CD4-positive, alpha-beta T cell treated with Interleukin-21 for 1 hour (primary cell): ENCODE data around the gene ITPK1.
A peak's percentile ranks its signal among the peaks of the same experiment; 100 is the strongest.
"Not testable (repeated sequence)": the region's sequence is repeated elsewhere in the genome, so short reads cannot be mapped to it uniquely, and the experiment has no call there.

ENCODE experiments used
- DNase-seq: peaks from one replicate; pipeline ENCODE4 v3.0.0-alpha.2; 2020

The ITPK1 gene

DNA sequence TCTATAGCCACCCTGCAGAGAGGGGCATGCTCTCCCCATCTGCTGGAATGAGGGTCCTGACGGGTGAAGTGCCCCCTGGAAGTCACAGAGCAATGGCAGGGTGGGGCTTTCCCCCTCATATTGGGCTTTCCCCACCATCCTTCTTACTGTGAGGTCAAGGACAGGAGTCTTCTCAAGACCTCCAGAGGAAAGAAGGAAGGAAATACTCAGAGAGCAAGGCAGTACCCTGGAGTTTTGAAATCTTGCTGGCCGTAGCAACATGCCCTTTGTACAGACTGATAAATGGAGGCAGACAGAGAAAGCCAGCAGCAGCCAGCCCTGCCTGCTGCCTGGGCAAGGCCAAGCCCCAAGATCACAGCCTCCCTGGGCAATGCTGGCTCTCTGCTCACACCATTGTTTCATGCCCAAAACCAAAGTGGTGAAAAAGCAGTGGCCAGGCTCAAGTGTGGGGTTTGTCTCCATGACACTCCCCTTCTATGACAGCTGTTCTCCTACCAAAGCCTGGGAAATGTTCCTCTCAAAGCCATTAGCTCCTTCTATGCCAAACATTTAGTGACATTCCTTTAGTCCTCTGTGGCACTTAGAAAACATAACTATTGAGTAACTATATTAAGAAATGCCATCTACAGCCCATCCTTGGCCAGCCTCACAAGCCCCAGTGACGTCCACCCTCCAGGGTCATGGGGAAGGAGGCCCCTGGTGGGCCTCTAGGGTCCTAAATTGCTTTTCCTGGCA lies 13.2 kb upstream of the ITPK1 start:
- no peak for DNase-seq

DNA sequence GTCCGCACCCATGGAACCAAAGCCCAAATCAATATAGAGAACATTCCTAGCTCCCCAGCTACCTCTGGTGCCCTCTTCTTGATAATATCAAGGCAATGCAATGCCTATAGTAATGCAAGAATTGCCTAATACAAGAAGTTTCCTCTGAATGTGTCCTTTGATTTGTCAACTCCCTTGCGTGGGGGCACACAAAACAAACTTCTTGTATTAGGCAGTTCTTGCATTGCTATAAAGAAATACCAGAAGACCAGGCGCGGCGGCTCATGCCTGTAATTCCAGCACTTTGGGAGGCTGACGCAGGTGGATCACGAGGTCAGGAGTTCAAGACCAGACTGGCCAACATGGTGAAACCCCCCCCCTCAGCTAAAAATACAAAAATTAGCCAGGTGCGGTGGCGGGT lies 10.4 kb upstream of the ITPK1 start:
- no peak for DNase-seq

DNA sequence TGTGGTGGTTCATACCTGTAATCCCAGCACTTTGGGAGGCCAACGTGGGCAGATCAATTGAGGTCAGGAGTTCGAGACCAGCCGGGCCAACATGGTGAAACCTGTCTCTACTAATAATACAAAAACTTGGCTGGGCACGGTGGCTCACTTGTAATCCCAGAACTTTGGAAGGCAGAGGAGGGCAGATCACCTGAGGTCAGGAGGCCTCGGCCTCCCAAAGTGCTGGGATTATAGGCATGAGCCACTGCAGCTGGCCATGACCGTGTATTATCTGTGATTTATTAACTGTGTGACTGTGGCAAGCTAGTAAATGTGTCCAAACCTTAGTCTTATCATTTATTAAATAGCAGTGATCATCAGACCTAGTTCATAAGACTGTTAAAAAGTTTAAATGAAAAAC lies 7.1 kb upstream of the ITPK1 start:
- no peak for DNase-seq

DNA sequence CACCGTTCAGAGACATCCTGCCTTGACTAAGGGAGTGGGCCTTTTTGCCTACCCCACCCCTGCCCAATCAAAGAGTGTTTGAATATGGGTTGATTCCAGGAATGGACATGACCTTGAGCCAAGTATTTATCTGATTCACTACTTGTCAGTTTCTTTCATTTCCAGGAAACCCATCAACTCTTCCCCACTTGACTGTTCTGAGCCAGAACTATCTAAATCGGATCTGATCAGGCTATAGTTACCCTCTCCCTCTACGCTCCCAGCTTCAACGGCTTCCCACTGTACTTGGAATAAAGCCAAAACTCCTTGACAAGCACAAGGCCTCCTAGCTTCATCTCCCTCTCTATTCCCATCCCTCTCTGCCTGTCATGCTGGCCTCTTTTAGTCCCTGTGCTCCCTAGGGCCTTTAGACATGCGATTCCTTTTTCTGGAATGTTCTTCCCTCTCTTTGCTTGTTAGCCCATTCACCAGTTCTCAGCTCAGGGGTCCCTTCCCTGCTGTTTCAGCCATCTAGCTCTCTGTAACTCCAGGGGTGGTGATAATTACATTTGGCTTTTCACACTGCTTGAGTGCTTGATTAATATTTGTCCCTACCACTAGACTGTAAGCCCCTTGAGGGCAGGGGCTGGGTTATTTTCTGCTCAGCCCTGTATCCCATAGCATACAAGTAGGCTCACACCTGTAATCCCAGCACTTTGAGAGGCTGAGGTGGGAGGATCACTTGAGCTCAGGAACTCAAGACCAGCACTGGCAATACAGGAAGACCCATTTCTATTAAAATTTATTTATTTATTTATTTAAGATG lies 5.5 kb upstream of the ITPK1 start:
- no peak for DNase-seq

DNA sequence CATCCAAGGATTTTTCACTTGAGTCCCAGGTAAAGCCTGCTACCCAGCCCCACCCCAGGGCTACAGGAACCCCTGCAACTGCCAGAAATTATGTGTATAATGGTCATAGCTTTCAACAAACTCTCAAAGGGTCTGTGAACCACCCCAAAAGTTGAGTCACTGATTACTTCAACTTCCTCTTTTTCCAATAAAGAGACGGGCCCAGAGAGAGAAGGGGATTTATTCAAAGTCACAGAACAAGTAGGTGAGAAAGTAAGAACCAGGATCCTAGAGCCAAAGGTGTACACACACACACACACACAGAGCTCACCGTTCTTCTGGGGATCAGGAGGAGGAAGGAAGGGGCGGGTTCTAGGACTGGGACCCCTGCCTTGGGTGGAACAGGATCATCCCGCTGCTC lies 4.8 kb upstream of the ITPK1 start:
- no peak for DNase-seq

DNA sequence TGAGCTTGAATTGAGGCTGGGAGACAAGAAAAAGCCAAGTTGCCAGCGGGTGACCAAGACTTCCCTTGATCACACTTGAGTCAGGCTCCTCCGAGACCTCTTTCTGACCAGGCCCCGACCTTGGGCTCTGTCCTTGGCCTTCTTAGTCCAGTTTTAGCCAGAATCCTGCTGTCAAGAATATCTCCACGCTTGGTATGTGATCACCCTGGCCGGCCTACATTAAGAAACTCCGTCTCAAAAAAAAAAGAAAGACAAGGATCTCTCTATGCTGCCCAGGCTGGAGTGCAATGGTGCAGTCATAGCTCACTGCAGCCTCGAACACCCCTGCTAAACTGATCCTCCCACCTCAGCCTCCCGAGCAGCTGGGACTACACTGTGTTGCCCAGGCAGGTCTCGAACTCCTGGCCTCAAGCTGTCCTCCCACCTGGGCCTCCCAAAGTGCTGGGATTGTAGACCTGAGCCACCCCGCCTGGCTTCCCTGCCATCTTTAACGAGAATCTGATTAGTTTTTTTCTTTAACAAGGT lies 1.0 kb upstream of the ITPK1 start:
- no peak for DNase-seq

DNA sequence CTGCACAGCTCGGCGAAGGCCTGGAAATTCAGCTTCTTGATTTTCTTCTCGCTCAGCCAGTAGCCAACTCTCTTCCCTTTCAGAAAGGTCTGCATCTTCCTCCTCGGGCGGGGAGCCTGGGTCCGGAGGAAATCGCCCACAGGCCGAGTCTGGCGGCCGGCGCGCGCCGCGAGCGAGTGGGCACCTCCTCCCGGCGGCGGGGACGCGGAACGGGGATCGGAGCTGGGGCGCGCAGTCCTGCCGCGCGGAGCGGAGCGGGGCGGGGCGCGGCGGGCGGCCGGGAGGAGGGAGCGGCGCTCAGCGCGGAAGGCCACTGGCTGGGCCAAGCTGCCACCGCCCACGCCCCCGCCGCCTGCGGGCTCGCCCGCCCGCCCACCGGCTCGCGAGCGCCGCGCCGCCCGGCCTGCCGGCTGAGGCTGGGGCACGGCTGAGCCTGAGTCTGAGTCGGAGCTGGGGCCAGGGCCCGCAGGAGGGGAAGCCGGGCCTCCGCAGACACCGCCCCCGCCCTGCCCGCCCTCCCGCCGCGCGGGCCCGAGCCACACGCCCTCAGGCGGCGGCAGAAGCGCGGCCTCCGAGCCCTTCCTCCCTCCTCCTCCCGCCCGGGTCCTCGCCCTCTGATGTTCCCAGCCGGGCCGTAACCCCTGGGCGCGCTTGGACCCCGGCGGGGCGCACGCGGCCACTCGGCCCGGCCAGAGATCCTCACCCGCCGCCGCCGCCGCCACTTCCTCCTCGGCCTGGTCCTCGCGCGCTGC lies 480 bp downstream of the ITPK1 start:
- peak; percentile 88 for DNase-seq

DNA sequence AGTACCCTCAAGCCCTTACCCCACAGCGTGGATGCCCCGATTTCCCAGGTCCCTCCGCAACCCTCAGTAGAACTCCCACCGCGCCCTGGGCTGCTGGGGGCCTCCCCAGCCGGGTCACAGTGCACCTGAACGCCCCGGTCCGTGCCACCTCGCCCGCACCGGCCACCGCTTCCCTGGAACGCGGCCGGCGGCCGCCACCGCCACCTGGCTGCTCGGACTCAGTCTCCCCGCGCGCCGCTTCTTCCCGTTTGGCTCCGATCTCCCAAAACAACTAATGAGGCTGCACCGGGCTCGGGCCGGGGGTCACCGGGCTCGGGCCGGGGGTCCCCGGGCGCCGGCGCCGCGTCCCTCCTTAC lies 1.0 kb downstream of the ITPK1 start:
- DNase-seq: peak; percentile 4

DNA sequence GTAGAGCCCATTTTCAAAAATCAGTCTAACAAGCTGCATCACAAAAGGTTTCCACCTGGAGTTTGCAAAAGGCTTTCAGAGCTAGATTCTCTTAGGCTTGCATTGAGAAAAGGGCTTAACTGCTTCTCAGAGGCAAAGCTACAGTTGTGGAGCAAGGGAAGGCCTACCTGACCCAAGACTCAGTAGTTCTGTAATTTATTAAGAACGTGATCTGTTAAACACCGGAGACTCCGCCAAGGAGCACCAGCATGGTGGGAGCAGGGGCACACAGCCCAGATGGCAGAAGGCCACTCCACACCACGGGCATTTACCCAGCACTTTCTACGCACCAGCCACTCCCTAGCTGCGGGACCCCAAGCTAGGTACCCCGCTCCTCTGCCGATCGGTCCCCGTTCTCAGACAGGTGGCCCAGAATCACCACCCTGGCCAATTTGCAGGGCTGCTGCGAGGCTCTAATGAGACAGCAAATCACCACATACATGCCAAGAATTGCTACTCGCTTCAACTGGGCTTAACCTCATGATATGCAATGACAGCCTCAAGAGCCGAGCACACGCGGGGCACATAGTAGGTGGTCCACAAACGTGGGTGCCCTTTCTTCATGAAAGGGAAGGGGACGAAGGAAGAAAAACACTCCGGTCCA lies 1.5 kb downstream of the ITPK1 start:
- DNase-seq: no peak

DNA sequence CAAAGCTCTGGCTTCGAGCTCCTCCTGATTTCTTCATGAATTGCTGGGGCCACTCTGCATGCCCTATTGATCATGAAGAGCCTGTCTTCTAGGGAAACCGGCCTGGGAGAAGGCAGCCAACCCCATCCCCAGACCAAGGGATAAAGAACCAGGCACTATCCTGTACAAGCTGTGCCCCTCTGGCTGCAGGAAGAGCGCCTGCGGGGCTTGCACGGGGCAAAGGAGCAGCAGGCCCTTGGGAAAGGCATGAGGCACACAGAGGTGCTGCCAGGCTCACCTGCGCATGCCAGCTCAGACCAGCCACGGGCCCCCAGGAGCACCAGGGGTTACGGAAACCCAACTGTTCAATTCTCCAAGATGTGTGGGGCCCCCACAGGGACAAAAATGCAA lies 2.1 kb downstream of the ITPK1 start:
- no peak for DNase-seq

DNA sequence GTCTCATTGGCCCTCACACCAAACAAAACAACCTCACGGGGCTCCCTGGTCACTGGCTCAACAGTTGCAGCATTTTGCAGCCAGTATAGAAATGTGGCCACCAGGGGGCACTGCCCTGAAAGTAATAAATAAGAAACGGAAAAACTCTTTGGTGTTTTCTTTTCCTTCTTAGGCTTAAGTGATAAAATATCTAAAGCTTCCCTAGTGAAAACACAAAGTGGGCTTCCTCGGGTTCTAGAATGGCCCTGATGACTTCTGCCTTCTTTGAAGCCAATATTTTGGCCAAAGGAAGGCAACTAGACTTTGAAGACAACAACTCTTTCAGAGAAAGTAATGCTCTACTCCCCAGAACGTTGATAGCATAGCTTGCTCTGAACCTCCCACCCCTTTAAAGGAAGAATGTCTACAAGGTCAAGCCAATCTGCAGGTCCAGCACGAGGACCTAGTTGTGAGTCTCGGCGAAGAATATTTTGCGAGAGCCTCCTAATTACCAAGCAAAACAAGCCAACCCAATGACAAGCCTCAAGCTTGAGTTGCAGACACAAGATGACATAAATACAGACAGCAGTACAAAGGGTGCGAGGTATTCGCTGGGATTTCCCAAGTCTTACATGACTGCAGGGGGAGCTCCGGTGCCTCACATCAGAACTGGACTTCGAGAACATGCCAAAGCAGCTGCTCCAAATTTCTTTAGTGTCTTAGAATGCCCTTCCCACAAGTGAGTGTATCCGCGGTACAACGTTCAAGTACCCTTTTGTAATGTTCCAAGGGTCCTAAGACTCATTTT lies 2.6 kb downstream of the ITPK1 start:
- DNase-seq: peak; percentile 78

DNA sequence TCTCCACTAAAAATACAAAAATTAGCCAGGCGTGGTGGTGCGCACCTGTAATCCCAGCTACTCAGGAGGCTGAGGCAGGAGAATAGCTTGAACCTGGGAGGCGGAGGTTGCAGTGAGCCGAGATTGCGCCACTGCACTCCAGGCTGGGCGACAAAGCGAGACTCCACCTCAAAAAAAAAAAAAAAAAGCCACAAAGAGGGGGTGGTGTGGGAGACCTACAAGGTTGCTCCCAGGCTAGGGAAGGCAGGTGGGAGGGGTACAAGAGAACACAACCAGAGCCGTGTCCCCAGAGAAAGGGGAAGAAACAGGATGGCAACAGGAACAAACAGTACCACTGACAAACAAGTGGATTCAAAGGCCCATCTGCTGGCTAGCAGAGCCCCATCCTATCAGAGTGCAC lies 4.2 kb downstream of the ITPK1 start:
- DNase-seq: not testable (repeated sequence)

DNA sequence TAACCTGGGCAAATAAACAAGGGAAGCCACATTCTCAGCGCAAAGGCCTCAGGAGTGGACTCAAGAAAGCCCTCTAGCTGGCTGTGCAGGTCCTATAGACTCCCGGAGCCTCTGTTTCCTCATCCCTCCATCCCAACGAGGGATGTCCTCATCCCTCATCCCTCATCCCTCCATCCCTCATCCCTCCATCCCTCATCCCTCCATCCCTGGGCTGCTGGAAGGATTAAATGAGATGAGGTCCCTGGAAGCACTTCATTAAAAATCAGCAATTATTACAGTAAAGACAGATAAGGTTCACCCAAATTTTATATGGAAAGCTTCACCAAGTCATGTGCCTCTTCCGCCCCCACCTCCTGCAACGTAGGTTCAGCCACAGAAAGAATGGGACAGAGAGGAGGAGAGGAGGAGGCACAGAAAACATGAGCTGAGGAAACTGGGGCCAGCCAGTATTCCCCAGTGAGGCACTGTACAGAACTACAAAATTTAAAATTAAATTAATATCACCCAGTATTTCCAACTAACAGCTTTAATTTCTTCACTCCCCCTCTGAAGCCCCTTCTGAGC lies 4.8 kb downstream of the ITPK1 start:
- no peak for DNase-seq

DNA sequence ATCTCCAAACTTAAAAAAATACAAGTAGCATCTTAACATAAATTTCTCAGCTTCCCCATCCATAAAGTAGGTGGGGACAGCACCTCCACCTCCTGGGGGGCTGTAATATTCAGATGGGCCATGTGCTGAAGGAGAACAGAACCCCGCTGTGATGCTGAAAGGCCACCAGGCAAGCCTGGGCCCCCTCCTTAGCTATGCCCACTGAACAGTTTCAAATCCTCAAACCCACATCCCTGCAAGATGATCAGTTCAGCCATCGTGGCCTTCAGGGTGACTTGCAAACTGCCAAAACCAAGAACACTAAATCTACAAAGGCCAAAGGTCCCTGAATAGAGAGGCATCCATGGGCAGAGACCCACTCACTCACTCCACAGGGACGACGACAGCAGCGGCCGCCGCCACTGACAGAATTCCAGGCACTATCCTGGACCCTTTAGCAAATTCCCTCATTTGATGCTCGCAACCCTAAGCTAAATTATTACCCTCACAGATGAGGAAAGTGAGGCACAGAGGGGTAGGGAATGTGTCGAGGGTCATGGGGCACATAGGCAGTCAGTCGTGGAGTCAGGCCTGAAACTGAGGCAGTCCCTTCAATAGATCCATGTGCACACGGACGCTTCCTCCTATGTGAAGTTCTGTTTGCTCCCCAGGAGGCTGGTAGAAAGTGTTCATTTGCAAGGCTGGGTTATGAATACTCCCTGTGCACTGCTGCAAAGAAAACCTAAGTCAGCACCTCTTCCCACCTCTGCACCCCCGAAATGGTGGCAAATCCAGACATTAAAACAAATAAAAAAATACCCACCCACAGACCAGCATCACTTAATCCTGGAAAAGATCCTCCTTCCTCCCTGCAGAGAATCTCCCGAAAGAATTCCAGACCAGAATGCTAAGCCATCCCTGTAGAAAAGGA lies 5.9 kb downstream of the ITPK1 start:
- DNase-seq: no peak

DNA sequence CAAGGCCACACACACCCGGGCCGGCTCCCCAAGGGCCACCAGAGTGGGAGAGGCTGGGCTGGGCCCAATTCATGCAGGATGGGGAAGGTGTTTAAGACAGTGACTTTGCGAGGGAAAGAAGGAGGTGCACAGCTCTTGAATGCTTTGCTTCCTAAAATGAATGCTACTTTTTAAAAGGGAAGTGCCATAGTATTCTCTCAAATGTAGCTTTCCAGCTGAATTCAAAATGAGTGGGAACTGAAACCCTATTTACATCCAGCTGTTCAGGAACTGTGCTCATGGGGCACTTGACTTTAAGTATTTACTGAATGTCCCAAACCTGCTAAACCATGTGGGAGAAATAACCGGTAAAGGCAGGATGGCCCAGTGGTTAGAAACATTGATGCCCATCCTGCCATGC lies 7.6 kb downstream of the ITPK1 start:
- no peak for DNase-seq

DNA sequence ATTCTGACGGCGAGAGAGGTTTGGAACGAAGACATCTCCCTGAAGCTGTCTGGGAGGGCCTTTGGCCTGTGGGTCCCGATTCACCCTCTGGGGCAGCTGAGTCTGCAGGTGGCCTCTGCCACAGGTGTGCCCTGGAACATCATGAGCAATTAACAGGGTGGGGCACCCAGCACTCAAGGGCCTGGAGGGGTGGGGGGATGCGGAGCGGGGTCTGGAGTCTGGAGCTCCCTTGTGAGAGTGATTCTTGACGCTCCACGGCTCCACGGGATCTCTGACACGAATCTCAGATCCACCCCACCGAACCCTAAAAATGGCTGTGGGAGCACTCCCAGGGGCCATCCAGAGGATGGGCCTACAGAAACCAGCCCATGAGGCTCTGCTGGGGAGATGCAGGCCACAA lies 8.3 kb downstream of the ITPK1 start:
- DNase-seq: no peak

DNA sequence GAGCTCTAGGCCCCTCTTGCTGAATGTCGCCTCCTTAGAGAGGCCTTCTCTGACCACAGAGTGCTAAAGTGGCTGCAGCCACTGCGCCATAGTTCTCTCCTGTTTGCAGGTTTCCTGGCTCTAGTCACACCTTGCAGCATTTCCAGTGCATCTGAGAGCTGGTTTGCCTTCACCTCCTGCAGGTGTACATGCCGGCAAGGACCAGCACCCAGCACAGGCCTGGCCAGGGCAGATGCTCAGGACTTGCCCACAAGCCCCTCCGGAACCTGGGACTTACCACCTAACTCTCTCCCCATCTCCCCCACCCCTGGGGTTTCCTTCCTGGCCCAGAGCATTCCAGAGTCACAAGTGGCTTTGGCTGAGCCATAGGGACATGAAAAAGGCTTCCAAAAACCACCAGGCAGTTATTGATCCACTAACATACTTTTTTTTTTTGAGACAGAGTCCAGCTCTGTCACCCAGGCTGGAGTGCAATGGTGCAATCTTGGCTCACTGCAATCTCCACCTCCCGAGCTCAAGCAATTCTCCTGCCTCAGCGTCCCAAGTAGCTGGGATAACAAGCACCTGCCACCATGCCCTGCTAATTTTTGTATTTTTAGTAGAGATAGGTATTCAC lies 9.1 kb downstream of the ITPK1 start:
- no peak for DNase-seq

DNA sequence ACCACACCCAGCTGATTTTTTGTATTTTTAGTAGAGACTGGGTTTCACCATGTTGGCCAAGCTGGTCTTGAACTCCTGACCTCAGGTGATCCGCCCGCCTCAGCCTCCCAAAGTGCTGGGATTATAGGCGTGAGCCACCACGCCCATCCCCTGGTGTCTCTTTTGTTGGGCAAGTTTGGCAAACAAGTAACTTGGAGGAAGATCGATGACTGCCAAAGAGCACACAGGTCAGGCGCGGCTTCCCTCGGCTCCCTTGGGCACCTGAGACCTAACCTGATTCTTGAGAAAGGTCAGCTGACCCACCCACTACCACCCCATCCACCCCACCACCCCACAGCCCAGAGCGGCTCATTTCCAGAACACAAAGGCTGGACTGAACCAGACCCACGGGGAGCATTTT lies 9.9 kb downstream of the ITPK1 start:
- DNase-seq: not testable (repeated sequence)

DNA sequence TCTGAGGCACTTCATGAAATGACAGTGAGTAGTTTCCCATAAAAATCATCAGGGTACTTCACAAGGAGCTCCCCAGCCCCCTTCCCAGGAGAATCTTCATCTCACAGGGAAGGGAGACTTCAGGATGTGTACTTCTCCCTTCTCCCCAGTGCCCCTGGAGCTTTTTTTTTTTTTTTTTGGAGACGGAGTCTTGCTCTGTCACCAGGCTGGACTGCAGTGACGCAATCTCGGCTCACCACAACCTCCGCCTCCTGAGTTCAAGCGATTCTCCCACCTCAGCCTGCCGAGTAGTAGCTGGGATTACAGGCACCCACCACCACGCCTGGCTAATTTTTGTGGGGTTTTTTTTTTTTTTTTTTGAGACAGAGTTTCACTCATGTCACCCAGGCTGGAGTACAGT lies 10.4 kb downstream of the ITPK1 start:
- no peak for DNase-seq

DNA sequence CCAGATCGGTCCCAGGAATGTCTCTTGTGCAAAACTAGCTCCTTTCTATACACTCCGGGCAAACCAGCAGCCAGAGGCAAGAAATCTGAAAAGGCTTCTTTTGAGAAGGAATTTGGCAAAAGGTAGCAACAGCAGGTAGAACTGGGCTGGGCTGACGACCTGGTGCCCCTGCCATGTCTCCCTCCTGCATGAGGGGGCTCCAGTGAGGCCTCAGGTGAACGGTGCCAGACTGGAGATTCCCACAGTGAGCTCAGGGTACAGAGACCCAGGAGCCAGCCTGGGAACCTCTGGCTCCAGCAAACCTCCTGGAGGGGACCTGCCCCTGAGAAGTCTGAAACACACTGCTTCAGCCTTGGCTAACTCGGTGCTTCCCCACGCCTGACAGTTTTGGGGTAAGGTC lies 10.8 kb downstream of the ITPK1 start:
- DNase-seq: no peak
